HG02981 (cell line): ENCODE measurements around the gene HIVEP3.

ENCODE experiments used
- ATAC-seq: cut with Tn5 transposase; IDR thresholded peaks from one replicate; pipeline ENCODE4 v1.9.1; 2021; ENCODE audit warnings: mild to moderate bottlenecking, moderate library complexity; ENCODE audit not compliant: unreplicated experiment

HIVEP3 gene

GRCh38 chr1:41766041-41766440 lies 152.7 kb downstream of the HIVEP3 start:
- ATAC-seq: no peak

- no peak for ATAC-seq
Observed at GRCh38 chr1:41765152-41765551, 153.6 kb downstream of the HIVEP3 start.

GRCh38 chr1:41764656-41765055 lies 154.1 kb downstream of the HIVEP3 start:
- ATAC-seq: no peak

GRCh38 chr1:41762777-41763176 lies 155.9 kb downstream of the HIVEP3 start:
- no peak for ATAC-seq

- ATAC-seq: no peak
Observed at GRCh38 chr1:41762251-41762650, 156.5 kb downstream of the HIVEP3 start.

- ATAC-seq: no peak
Observed at GRCh38 chr1:41758904-41759548, 159.7 kb downstream of the HIVEP3 start.

GRCh38 chr1:41758500-41758899 lies 160.2 kb downstream of the HIVEP3 start:
- ATAC-seq: no peak

GRCh38 chr1:41754540-41754939 lies 164.2 kb downstream of the HIVEP3 start:
- ATAC-seq: no peak

GRCh38 chr1:41752514-41753170 lies 166.1 kb downstream of the HIVEP3 start:
- ATAC-seq: no peak

GRCh38 chr1:41751804-41752513 lies 166.8 kb downstream of the HIVEP3 start:
- ATAC-seq: peak; percentile 32

- ATAC-seq: no peak
Observed at GRCh38 chr1:41749991-41750745, 168.6 kb downstream of the HIVEP3 start.

GRCh38 chr1:41745022-41745421 lies 173.7 kb downstream of the HIVEP3 start:
- ATAC-seq: no peak

GRCh38 chr1:41743366-41743765 lies 175.4 kb downstream of the HIVEP3 start:
- ATAC-seq: no peak

- no peak for ATAC-seq
Observed at GRCh38 chr1:41742219-41742618, 176.5 kb downstream of the HIVEP3 start.

- ATAC-seq: no peak
Observed at GRCh38 chr1:41741244-41741643, 177.5 kb downstream of the HIVEP3 start.

GRCh38 chr1:41740630-41741239 lies 178.0 kb downstream of the HIVEP3 start:
- ATAC-seq: no peak

GRCh38 chr1:41740058-41740457 lies 178.7 kb downstream of the HIVEP3 start:
- no peak for ATAC-seq

GRCh38 chr1:41739061-41739955 lies 179.4 kb downstream of the HIVEP3 start:
- peak; percentile 64 for ATAC-seq

GRCh38 chr1:41738475-41738874 lies 180.2 kb downstream of the HIVEP3 start:
- no peak for ATAC-seq

- ATAC-seq: no peak
Observed at GRCh38 chr1:41738006-41738405, 180.7 kb downstream of the HIVEP3 start.
